ENCODE results near the gene DCAF7.

The DCAF7 gene

DNA sequence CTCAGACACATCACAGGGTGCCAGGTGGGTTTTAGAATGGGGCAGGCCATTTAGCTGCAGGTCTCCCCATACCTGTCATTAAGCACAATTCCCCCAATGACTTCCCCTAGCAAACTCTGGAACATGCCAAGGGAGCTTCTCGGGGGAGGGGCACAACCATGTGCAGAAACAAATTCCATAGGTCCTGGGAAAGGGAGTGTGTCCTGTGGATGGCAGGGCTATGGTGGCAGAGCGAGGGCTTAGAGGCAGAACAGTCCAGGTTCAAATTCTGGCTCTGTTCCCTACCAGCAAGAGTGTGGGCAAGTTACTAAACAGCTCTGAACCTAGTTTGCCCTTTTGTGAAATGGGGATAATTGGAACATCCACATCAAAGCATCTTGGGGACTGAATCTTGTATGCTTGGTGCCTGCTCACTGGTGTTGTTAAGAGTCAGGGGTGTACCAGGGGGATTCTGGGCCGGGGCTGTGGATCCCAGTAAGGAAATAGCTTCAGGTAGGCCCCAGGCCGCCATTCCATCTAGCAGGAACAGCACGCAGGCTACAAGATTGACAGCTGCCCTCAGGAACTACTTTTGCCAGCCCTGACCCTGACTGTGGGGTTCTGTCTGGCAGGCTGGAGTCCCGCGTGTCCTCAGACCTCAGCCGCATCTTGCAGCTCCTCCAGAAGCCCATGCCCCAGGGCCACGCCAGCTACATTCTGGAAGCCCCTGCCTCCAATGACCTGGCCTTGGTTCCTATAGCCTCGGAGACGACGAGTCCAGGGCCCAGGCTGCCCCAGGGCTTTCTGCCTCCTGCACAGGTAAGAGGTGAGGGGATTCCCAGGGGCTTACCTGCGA is 5.6 kb upstream of the DCAF7 start:
- no peak for DNase-seq (ENCODE audit: low read depth)

DNA sequence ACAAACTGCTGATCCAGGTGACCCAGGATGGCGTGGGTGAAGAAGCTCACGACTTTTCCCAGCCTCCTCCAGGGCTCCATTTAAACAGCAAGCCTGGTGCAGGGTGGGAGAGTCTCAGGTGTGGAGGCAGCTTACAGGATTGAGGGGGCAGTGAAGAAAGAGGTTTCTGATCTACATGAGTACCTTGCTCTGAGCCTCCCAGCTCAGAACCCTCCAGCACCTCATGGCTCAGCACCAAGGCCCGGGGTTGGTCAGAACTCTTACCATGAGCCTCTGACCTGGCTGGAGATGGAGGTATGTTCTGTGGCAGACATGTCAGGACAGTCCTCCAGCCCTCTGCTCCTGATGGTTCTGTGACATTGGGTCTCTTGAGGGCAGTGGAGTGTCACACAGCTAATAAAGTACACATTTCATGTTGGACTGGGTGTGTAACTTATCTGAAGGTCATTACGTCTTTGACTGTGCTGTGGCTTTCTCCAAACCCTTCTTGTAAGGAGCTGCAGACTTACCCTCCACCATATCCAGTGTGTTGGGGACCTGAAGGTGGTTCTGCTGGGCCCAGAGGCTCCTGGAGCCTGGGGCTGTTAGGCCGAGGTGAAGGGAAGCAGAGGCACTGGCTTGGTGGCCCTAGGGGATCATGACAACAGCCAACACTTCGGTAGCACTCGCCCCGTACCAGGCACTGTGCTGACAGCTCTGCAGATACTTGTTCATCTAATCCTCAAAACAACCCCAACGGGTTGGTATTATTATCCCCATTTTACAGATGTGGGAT is 3.8 kb upstream of the DCAF7 start:
- DNase-seq (ENCODE audit: low read depth): no peak

DNA sequence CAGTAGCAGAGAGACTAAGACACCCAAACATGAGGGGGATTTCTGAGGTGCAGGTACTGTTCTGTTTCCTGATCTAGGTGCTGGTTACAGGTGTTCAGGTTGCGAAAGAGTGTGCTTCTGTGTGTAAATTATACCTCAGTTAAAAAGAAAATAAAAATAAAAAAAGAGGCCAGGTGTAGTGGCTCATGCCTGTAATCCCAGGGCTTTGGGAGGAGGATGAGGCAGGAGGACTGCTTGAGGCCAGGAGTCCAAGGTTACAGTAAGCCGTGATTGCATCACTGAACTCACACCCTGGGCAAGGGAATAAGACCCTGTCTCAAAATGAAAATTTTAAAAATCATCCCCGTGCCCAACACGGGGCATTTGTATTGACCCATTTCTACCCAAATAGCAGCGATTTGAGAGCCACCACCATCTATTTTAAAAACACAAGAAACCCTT is 3.2 kb upstream of the DCAF7 start:
- DNase-seq (ENCODE audit: low read depth): no peak

DNA sequence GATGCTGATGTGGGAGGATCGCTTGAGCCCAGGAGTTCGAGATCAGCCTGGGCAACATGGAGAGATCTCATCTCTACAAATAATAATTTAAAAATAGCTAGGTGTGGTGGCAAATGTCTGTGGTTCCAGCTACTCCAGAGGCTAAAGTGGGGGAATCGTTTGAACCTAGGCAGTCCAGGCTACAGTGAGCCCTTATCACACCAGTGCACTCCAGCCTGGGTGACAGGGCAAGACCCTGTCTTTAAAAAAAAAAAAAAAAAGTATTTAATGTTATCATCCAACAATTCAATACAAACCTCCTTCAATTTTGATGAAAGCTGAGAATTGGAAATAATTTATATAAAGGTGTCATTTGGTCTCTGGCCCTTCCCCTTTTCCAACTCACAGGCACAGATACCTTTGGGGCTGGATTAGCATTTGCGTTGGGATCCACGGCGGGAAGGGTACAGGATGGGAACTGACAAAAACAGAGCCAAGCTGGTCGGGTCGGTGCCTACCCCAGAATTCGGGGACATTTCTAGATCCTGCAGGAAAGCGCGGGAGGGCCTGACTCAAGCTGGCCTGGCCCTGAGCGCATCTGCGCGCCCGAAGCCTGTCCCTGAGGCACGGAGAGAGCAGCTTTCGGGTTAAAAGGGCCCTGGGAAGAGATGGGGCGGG is 860 bp upstream of the DCAF7 start:
- DNase-seq (ENCODE audit: low read depth): no peak

DNA sequence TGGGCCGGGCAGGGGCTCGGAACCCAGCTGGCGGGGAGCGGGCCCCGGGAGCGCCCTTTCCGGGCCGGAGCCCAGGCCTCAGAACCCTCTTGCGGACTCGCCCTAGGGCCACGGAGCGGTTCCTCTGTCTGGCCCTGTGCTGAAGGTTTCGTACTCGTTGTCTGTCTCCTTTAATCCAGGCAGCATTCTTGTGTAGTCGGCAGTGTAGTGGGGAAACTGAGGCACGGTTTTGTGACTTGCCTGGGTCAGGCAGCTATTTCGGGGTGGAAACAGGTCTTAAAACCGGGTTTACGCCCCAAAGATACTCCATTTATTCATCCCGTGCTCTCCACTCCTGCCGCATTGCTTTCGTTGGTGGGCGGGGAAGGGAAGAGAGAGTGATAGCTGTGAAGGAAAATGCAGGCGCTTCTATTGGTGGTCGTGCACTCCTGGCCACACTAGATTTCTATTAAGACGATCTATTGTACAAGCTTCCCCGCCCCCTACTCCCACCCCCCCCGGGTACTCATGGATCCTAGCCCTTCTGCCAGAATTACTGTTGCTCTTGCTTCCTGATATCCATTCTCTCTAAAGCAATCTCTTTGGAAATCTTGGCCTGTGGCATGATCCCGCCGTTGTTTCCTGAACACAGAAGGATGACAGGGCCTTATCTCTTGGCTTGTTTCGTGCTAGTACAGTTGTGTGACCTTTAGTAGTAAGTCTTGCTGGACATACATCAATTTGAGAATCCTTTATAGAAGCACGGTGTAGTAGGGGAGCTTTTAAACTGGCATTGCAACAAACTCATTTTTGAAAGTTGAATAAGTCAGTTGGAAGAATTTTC is 751 bp downstream of the DCAF7 start:
- no peak for DNase-seq (ENCODE audit: low read depth)

DNA sequence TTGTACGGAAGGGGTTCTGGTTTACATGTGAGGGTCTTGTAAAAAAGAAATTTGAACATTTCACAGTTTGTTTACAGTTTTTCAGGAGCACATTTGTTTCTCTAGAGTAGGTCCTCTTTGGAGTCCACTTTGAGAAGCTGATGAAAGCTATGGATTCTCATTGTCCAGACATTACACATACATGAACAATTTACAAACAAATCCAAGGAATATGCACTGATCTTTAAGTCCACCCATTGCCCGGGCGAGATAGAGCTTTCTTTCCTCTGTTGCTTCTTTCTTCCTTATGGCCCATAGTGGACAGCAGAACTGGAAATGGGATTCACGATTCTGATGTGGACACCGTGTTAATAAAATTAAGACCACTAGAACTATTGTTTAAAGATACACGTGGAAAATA is 1.9 kb downstream of the DCAF7 start:
- no peak for DNase-seq (ENCODE audit: low read depth)

DNA sequence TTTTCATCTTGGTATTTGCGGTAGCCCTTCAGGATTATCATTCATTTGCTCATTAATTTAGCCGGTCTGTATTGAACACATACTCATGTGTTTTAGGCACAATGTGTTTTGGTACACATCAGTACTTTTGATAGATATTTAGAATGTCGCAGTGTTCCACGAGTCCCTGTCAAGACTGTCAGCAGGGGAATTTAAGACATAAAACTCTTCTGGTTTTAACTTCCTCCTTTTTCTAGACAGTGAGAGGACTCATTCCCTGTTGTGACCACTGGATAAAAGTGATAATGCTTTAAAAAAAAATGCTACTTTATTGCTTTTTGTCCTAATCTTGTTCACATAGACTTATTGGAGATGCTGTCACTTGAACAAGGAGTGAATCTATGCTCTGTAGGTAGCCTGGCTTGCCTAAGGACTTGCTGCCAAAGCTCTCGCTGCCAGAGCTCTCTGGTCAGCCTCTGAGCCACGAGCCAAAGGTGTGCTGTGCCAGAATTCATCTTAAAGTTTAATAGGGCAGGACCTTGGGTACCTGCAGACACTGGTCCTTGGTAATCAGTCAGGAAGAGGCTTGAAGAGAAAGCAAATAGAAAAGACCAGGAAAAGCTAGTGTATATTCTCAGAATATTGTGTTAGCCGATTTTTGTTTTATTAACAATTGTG is 5.4 kb downstream of the DCAF7 start:
- DNase-seq (ENCODE audit: low read depth): no peak

DNA sequence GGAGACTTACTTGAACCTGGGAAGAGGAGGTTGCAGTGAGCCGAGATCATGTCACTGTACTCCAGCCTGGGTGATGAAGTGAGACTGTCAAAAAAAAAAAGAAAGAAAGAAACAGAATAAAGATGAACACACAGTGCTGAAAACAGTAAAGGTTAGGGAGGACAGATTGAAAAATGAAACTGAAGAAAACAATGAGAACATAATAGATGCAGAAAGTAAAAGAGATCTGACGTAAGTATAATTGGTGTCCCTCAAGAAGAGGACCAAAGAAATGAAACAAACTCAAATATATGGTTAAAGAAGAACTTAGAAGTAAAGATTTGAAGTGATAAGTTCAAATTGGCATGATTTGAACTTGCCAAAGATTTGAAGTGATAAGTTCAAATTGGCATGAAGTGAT is 7.1 kb downstream of the DCAF7 start:
- DNase-seq (ENCODE audit: low read depth): no peak

DNA sequence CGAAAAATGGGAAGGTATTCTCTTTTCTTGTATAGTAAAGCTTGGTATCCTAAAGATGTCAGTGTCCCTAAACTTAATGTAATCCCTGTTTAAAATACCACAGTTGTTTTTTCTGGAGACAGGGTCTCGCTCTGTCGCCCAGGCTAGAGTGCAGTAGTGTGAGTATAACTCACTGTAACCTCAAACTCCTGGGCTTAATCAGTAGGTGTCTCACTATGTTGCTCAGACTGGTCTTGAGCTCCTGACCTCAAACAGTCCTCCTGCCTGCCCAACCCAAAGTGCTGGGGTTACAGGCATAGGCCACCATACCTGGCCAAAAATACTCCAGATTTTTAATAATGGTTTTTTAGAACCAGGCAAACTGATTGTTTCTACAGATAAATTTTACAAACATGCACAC is 8.2 kb downstream of the DCAF7 start:
- DNase-seq (ENCODE audit: low read depth): no peak

DNA sequence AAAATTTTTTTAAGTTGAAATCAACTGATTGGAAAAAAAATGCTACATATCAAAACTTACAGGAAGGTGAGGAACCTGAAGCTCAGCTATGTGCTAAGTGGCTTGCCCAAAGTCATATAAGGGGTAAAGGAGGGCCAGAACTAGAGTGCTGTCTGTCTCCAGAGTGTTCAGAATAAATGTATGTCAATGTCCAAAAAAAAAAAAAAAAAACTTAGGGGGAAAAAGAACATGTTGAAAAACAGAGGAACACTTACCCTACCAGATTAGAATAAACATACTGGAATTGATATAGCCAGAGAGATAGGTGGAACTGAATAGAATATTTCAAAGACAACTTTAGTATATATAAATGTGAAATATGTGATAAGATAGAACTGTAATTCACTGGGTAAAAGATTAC is 11.5 kb downstream of the DCAF7 start:
- DNase-seq (ENCODE audit: low read depth): no peak

DNA sequence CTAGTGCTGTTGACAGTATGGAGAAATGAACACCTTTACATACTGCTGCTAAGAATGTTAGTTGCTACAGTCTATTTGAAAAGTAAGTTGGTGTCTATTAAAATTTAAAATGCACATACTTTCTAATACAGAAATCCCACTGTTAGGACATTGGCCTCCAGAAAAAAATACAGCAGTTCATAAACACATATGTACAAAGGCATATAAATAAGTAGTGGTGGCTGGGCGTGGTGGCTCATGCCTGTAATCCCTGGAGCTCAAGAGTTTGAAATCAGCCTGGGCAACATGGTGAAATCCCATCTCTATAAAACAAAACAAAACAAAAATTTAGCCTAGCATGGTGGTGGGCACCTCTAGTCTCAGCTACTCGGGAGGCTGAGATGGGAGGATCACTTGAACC is 13.1 kb downstream of the DCAF7 start:
- DNase-seq (ENCODE audit: low read depth): no peak

DNA sequence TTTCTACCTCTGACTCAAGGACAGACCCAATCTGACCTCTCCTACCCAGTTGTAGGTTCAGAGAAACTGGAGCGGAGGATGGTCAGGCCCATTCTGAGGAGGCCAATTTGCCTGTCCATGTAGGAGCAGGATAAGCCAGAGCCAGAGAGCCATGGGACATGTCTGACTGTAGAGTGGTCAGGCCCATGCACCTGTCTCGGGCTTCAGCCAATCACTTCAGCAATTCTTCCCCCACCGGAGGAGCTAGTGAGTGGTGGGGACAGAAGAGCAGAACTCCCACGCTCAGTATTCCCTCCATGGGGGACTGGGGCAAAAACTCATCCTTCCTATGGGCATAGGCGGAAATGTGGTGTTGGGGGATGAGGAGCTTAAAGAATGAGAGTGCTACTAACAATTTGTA is 14.3 kb downstream of the DCAF7 start:
- no peak for DNase-seq (ENCODE audit: low read depth)

DNA sequence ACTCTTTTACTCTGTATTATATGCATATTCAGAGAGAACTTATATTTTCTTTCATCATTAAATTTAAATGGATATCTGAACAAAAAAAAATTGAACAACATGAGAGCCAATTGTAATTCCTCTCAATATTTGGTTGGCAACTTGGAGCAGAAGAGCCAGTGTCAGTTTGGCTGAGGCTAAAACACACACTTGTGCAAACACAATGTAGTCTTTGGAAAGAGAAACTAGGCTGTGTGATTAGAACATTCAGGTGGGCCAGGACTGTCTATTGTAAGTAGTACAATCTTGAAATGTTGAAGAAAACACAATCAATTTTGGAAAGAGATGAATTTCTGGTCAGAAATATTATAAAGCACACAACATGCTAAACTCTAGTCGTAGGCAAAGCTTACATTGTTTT is 17.0 kb downstream of the DCAF7 start:
- DNase-seq (ENCODE audit: low read depth): no peak

DNA sequence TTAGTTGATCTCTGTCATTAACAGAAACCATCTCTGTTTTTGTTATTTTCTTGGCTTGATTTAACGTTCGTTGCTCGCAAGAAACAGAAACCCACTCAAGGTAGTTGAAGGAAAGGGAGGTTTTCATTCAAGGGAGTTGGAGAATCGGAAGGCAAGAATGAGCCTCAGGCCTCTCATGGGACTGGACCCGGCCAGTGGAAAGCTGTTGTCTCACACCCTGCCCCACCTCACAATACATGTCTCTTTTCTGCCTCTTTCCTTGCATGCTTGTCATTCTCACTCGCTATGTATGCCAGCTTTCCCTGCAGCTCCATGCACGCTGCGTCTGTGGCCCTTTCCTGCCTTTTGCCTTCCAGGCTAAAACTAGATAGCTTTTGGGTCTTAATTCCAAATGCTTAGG is 18.3 kb downstream of the DCAF7 start:
- DNase-seq (ENCODE audit: low read depth): no peak

DNA sequence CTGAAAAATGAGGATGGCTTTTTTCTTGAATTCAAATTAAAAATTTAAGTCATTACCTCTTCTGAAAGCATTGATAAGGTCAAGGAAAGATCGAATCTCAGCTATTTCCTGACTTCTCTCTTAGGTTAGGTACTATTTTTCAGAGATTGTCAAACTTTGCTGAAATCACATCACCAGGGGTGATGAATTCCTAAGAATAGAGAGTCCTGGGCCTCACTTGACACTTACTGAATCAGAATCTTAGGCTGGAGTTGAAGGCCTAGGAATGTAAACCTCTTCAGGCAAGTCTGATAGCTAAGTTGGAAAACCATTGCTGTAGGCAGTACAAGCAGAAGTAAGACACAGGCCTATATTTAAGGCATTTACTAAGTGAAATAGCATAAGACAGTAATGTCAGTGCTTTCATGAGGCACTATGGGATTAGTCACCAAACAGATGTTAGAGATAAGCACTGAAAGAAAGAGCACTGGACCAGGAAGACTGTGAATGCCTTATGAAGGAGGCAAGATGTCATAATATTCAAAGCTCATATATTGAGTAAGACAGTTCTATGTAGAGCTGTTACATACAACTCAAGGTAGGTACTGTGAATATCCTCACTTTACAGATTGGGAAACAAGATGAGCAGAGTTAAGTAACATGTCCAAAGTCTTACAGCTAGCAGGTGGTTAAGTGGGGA is 21.5 kb downstream of the DCAF7 start:
- DNase-seq (ENCODE audit: low read depth): no peak

DNA sequence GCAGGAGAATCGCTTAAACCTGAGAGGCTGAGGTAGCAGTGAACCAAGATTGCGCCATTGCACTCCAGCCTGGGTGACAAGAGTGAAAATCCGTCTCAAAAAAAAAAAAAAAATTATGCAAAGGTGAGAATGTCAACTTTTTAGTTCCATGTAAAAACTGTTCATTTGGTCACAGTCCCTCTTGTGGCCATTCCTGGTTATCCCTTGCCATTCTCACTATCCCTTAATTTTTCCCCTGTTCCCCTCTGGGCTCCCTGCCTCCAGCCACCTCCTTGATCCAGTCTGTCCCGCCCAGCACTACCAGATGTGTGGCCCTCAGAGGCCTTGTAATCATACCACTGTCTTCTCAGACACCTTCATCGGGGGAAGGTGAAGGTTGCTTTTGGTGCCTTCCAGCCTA is 23.4 kb downstream of the DCAF7 start:
- DNase-seq (ENCODE audit: low read depth): no peak

DNA sequence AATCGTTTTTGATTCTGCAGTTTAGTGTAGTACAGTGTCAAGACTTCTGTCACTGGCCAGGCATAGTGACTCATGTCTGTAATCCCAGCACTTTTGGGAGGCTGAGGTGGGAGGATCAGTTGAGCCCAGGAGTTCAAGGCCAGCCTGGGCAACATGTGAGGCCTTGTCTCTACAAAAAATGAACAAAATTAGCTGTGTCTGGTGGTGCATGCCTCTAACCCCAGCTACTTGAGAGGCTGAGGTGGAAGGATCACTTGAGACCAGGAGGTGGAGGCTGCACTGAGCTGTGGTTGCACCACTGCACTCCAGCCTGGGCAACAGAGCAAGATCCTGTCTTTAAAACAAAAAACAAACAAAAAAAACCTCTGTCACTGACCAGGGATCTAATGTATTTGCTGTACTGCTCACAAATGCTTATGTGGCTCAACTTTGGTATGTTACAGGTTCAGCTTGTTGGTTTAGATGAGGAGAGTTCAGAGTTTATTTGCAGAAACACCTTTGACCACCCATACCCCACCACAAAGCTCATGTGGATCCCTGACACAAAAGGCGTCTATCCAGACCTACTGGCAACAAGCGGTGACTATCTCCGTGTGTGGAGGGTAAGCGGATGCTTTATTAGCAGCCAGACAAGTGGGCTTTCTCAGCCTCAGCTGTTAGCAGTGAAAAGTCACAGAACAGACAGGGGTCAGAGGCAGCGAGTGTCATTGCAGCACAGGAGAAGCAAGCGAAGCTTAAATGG is 27.9 kb downstream of the DCAF7 start:
- DNase-seq (ENCODE audit: low read depth): no peak

DNA sequence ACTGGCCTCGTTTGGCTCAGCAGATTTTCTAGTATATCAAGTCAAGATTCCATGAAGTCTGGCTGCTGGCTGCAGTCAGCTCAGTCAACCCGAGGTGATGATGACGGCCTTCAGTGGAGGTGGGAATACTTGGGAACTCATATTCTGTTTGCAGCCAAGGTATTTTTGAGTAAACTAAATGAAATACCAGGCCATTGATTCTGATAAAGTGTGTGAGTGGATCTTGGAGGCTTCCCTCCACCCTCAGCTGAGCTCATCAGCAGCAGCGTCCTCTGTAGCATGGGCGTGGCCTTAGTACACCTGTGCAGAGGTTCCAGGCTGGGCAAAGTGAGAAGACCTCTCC is 28.5 kb downstream of the DCAF7 start:
- DNase-seq (ENCODE audit: low read depth): no peak

DNA sequence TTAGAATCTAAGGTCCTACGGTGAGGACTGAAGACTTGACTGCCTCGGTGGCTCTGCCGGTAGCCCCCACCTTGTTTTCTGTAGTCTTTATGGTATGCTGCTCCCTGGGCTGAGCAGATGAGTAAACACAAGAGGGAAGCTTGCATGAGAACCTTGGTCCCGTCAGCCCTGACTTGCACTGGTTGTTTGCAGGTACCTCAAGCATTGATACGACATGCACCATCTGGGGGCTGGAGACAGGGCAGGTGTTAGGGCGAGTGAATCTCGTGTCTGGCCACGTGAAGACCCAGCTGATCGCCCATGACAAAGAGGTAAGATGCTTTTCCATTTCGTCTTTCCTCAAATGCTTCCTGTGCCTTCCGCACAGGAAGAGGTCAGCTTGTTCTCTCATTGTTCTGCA is 29.4 kb downstream of the DCAF7 start:
- DNase-seq (ENCODE audit: low read depth): no peak

DNA sequence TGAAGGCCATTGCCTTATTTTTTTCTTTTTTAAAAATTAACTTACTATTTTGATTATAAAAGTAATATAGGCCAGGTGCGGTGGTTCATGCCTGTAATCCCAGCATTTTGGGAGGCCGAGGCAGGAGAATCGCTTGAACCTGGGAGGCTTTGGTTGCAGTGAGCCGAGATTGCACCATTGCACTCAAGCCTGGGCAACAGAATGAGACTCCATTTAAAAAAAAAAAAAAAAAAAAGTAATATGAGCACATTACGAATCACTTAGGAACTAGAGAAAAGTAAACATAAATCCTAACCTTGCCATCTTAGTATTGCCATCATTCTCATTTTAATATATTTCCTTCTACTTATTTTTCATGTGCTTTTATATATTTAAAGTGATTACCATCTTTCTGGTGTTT is 37.5 kb downstream of the DCAF7 start:
- DNase-seq (ENCODE audit: low read depth): no peak
